AG08396 (cell line): ENCODE data around the gene SETDB2.

ENCODE experiments used
- DNase-seq: peaks from one replicate; pipeline ENCODE4 v3.0.0; 2012; ENCODE audit warnings: low spot score, mixed read lengths

Gene SETDB2

GRCh38 chr13:49533591-49534269 is 89.7 kb downstream of the SETDB2 start:
- DNase-seq = no peak

DNA sequence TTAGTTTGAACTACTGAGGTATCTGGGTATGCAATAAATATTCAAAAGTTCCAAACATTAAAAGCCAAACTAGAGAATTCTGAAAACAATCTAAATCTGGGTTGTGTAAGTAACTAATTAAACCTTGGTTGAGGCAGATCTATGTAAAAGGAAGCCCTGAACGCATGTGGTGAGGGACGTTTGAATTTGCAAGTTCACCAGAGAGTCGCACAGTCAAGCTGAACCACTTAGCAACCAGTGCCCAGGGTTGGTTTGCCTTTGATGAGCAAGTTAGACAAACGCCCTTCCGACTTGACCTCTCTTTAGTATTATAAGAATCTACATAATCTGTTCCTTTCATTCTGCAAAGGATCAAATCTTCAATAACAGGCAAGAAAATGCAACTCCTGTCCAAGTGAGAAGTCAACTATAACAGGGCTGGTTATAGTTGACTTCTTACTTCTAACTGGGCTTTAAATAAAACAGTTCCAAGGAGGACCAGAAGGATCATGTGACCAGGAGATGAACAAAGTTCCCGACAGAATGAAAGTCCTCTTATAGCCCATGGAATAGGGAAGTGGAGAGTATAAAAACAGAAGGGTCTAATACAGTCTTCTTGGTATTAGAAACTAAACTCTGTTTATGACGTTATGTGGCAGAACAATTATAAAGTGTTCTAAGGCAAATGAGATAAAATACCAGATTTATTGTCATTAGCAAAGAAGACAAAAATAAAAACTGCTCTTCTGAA is 92.2 kb downstream of the SETDB2 start:
- no peak for DNase-seq

GRCh38 chr13:49538404-49538803 is 94.3 kb downstream of the SETDB2 start:
- no peak for DNase-seq

DNA sequence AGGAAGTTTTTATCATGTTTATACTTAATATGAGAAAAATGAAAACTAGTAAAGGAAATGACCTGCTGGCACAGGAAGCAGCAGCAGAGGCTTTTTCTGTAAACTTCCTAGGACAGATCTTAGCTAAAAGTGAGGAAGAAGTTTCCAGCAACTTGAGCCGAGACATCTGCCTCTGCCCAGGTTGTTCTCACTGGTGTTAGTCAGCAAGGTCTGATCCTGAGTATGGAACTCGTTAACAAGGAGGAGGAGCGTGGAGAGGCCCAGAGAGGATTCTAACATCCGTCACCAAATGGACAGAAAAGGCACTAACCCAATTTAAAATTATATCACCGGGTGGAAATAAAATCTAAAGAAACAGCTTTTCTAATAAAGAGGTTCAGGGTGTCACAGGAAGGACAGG is 95.2 kb downstream of the SETDB2 start:
- no peak for DNase-seq

DNA sequence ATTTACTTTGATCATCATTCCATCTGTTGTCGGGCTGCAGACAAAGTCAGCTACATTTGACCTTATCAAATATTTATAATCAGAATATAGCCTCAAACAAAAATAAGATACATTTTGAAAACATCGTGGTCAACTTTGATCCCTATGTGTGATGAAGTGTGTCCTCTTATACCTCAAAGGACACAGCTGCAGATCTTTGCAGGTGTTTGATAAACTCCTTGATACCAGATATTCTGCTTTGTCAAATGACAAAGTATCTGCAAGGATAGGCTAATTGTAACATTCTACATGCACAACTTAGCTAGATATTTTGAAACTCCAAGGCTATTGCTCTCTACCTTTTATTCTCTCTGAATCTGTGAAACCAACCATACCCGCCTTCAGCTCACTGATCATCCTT is 95.7 kb downstream of the SETDB2 start:
- no peak for DNase-seq

GRCh38 chr13:49540552-49540951 is 96.5 kb downstream of the SETDB2 start:
- no peak for DNase-seq

GRCh38 chr13:49543656-49544055 is 99.6 kb downstream of the SETDB2 start:
- DNase-seq = no peak
